ENCODE data around the gene GID8.
A peak's percentile ranks its signal among the peaks of the same experiment; 100 is the strongest.

GID8 gene

GRCh38 chr20:62945771-62946339 is 7.9 kb downstream of the GID8 start:
- DNase-seq: no peak

- DNase-seq: no peak
These were observed 9.0 kb downstream of the GID8 start for GRCh38 chr20:62946918-62947317.

- no peak for DNase-seq
These were observed 9.8 kb downstream of the GID8 start for GRCh38 chr20:62947532-62948300.

GRCh38 chr20:62949153-62949821 is 11.3 kb downstream of the GID8 start:
- DNase-seq: no peak

- no peak for DNase-seq
These were observed 12.0 kb downstream of the GID8 start for GRCh38 chr20:62949962-62950361.

- no peak for DNase-seq
These were observed 12.8 kb downstream of the GID8 start for GRCh38 chr20:62950741-62951140.

GRCh38 chr20:62951143-62951895 is 13.4 kb downstream of the GID8 start:
- DNase-seq: no peak

- no peak for DNase-seq
These were observed 14.0 kb downstream of the GID8 start for GRCh38 chr20:62951896-62952372.

- DNase-seq: peak; percentile 67
These were observed 14.5 kb downstream of the GID8 start, which contains the start of gene SLC17A9 for GRCh38 chr20:62952373-62952967. SLC17A9 (plus strand) TSS chr20:62952709; CDS start chr20:62952831, 122 bp downstream.

GRCh38 chr20:62952968-62953838 is 15.3 kb downstream of the GID8 start:
- DNase-seq: no peak

GRCh38 chr20:62953839-62954703 is 16.1 kb downstream of the GID8 start:
- DNase-seq: peak; percentile 83

GRCh38 chr20:62955519-62956386 is 17.8 kb downstream of the GID8 start:
- DNase-seq: no peak

- no peak for DNase-seq
These were observed 18.6 kb downstream of the GID8 start for GRCh38 chr20:62956387-62957135.

GRCh38 chr20:62957136-62958117 is 19.5 kb downstream of the GID8 start:
- no peak for DNase-seq

- DNase-seq: no peak
These were observed 20.6 kb downstream of the GID8 start for GRCh38 chr20:62958388-62959100.

GRCh38 chr20:62959101-62959971 is 21.4 kb downstream of the GID8 start:
- DNase-seq: no peak
